Natural killer cell (primary cell): ENCODE measurements around the gene MRPL39. TPM values are rescaled to one million over a fixed set of nuclear protein-coding genes. Genes with fewer than 3 reads are reported as not detected.

Source experiments
- ATAC-seq, 3 donors: fragments of 150-1000 bp in 2 of 3; fragments of 200-7000 bp in 1 of 3; cut with Tn5 transposase; 1 replicate in 1 of 3; 2 replicates in 2 of 3; pipeline ENCODE4 v1.10.0; 2021; ENCODE audit warnings: mild to moderate bottlenecking in 2 of 3, moderate library complexity in 2 of 3
- DNase-seq, 2 donors: peaks; one replicate each; pipeline versions ENCODE4 v3.0.0 to v3.0.0-alpha.2; 2013 to 2021; ENCODE audit warnings: mixed read lengths in 1 of 2
- H3K27ac ChIP-seq: one replicate; pipeline ENCODE4 v1.5.1; 2013; ENCODE audit warnings: mild to moderate bottlenecking, low read length
- H3K27me3 ChIP-seq: one replicate; pipeline ENCODE4 v1.6.1; 2013; ENCODE audit warnings: low read length; ENCODE audit not compliant: control insufficient read depth, insufficient read depth
- H3K36me3 ChIP-seq: one replicate; pipeline ENCODE4 v1.6.1; 2013; ENCODE audit warnings: low read length; ENCODE audit not compliant: control insufficient read depth, insufficient read depth
- H3K4me1 ChIP-seq: one replicate; pipeline ENCODE4 v1.6.1; 2013; ENCODE audit warnings: low read length; ENCODE audit not compliant: control insufficient read depth, insufficient read depth
- H3K4me3 ChIP-seq: one replicate; pipeline ENCODE4 v1.5.1; 2013; ENCODE audit warnings: low read length
- H3K9me3 ChIP-seq: one replicate; pipeline ENCODE4 v1.6.1; 2013; ENCODE audit warnings: low read length; ENCODE audit not compliant: control insufficient read depth, insufficient read depth
- H3K27ac Mint-ChIP-seq, 2 donors: one replicate each; pipeline ENCODE4 v1.8.0; 2022; ENCODE audit warnings: mild to moderate bottlenecking in 2 of 2, mixed read lengths in 2 of 2, moderate library complexity in 1 of 2
- H3K27me3 Mint-ChIP-seq, 2 donors: one replicate each; pipeline ENCODE4 v1.8.0; 2022; ENCODE audit warnings: low read depth in 2 of 2, mixed read lengths in 2 of 2
- H3K36me3 Mint-ChIP-seq: one replicate; pipeline ENCODE4 v1.8.0; 2022; ENCODE audit warnings: mixed read lengths
- H3K4me1 Mint-ChIP-seq, 2 donors: one replicate each; pipeline ENCODE4 v1.8.0; 2022; ENCODE audit warnings: mixed read lengths in 2 of 2
- H3K4me3 Mint-ChIP-seq: one replicate; pipeline ENCODE4 v1.8.0; 2022; ENCODE audit warnings: mild to moderate bottlenecking, moderate library complexity, mixed read lengths
- H3K9me3 Mint-ChIP-seq, 2 donors: one replicate each; pipeline ENCODE4 v1.8.0; 2022; ENCODE audit warnings: mixed read lengths in 2 of 2
- CTCF ChIP-seq: fragments of 200-600 bp; IDR thresholded peaks from one replicate; pipeline ENCODE4 v1.8.0; 2022; ENCODE audit warnings: antibody characterized with exemption
- WGBS: methylation state at CpG from one replicate; pipeline ENCODE4 v1.1.7; 2013; ENCODE audit warnings: missing lambda C conversion rate; ENCODE audit not compliant: insufficient coverage; 5-methylcytosine and 5-hydroxymethylcytosine counted together
- intact Hi-C: fragments of 100-400 bp; cut with micrococcal nuclease; formaldehyde crosslinking; loops from one replicate; pipeline ENCODE4 v1.14.2; 2022
- total RNA-seq, 4 donors: library from RNA; stranded (reverse); fragments of 120-200 nt in 1 of 4; gene quantifications; one replicate each; pipeline versions ENCODE4 v1.2.3 to v1.2.4, GENCODE V29; 2013 to 2022

MRPL39 gene
- total RNA-seq, 3 donors from 2014 or later (not counting 1 experiment from before 2014, with no cell fraction given): 10.8 to 12.8 (median 10.8) TPM

- H3K36me3 Mint-ChIP-seq: no peaks in the 10 kb centered on the region
- H3K27me3 Mint-ChIP-seq: peaks cover 49 to 70% of the 10 kb centered on the region in 2 donors
- ATAC-seq (no peak), DNase-seq (no peak)
- intact Hi-C loops: no loop called here
- peaks cover 14 to 22% of the 10 kb centered on the region in 2 donors for H3K4me1 Mint-ChIP-seq
- no peak overlapping the region for H3K4me3 ChIP-seq
- peaks cover 5% of the 10 kb centered on the region for H3K27me3 ChIP-seq
- H3K36me3 ChIP-seq: no peaks in the 10 kb centered on the region
- H3K9me3 ChIP-seq: no peaks in the 10 kb centered on the region
- H3K4me1 ChIP-seq: peaks cover 15% of the 10 kb centered on the region
- H3K4me3 Mint-ChIP-seq: peak overlapping the region; percentile 47
- H3K27ac ChIP-seq: no peak overlapping the region
- TF ChIP-seq CTCF: no peak
- H3K9me3 Mint-ChIP-seq: no peaks in the 10 kb centered on the region
- 66% methylated on average over 4 of the region's 5 CpGs for WGBS
- H3K27ac Mint-ChIP-seq: no peak overlapping the region
These were observed 30.8 kb upstream of the MRPL39 start for GRCh38 chr21:25637851-25638659.

GRCh38 chr21:25636727-25637126 lies 29.4 kb upstream of the MRPL39 start:
- no peak for ATAC-seq
- DNase-seq: no peak
- Histone ChIP-seq H3K27ac (no peak overlapping the region), H3K9me3 (no peaks in the 10 kb centered on the region), H3K27me3 (peaks cover 5% of the 10 kb centered on the region), H3K36me3 (no peaks in the 10 kb centered on the region), H3K4me3 (no peak overlapping the region), H3K4me1 (peaks cover 15% of the 10 kb centered on the region)
- intact Hi-C loops: no loop called here
- 100% methylated on average over 1 of the region's 2 CpGs for WGBS
- no peak overlapping the region for H3K4me3 Mint-ChIP-seq
- no peak overlapping the region for H3K27ac Mint-ChIP-seq
- H3K27me3 Mint-ChIP-seq: peaks cover 38 to 57% of the 10 kb centered on the region in 2 donors
- peaks cover 14 to 22% of the 10 kb centered on the region in 2 donors for H3K4me1 Mint-ChIP-seq
- no peaks in the 10 kb centered on the region for H3K36me3 Mint-ChIP-seq
- H3K9me3 Mint-ChIP-seq: no peaks in the 10 kb centered on the region
- no peak for TF ChIP-seq CTCF

- DNase-seq (no peak), ATAC-seq (no peak)
- TF ChIP-seq CTCF: no peak
- Histone ChIP-seq H3K27me3 (peaks cover 2% of the 10 kb centered on the region), H3K27ac (no peak overlapping the region), H3K9me3 (no peaks in the 10 kb centered on the region), H3K36me3 (no peaks in the 10 kb centered on the region), H3K4me1 (peaks cover 14% of the 10 kb centered on the region), H3K4me3 (no peak overlapping the region)
- intact Hi-C loops: no loop called here
- H3K4me3 Mint-ChIP-seq: no peak overlapping the region
- H3K27ac Mint-ChIP-seq: no peak overlapping the region
- WGBS: 86% methylated on average over 8 of the region's 8 CpGs
- peaks cover 7 to 16% of the 10 kb centered on the region in 2 donors for H3K4me1 Mint-ChIP-seq
- no peaks in the 10 kb centered on the region for H3K36me3 Mint-ChIP-seq
- H3K27me3 Mint-ChIP-seq: peaks cover 29 to 42% of the 10 kb centered on the region in 2 donors
- no peaks in the 10 kb centered on the region for H3K9me3 Mint-ChIP-seq
These were observed 28.0 kb upstream of the MRPL39 start for GRCh38 chr21:25635310-25635709.
